HG02870 (cell line): ENCODE results near the gene PAMR1.

Experiments used
- ATAC-seq: cut with Tn5 transposase; IDR thresholded peaks from one replicate; pipeline ENCODE4 v1.9.1; 2021; ENCODE audit warnings: mild to moderate bottlenecking, moderate library complexity; ENCODE audit not compliant: unreplicated experiment

PAMR1 gene

DNA sequence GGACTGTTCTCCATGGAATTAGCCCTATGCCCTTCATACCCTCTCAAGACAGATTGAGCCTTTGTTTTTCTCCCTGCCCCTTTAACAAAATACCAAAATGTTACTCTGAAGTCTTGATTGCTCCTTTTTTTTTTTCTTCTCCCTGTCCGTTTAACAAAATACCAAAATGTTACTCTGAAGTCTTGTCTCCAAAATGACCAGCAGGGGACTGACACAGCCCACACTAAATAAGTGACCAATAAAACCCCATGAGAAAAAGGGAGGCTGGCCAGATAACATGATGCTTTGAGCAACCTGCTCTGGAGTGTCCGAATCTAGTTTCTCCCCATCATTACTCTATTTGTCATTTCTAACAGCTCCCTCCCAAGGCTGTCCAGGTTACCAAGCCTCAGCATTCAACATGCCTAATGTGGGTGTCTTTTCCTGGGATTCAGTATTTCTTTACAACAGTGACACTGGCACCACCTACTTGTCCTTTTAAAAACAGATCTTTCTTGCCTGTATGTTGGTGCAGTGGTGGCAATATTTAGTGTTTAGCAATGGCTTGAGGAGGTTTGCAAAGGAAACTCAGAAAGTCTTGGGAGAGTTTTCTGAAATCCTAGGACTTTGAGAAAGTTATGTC is 63.4 kb downstream of the PAMR1 start:
- ATAC-seq: no peak

GRCh38 chr11:35459489-35459888 is 65.9 kb downstream of the PAMR1 start:
- ATAC-seq: no peak

DNA sequence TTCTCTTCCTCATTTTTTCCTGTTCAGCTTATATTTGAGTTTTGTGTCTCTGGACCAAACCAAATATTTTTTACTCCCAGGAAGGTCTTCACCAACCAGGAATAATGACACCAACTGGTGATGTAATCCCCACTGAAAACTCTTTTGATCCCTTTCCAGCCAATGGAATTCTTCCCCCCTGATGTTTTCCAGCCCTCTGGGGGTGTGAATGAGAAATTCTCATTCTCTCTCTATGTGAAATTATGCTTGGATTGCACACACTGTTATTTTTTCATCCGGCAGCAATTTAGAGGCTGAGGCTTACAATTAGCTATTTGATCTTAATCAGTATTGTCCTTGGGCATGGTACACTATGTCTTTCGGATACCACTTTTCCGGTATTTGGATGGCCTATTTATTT is 66.6 kb downstream of the PAMR1 start:
- no peak for ATAC-seq

DNA sequence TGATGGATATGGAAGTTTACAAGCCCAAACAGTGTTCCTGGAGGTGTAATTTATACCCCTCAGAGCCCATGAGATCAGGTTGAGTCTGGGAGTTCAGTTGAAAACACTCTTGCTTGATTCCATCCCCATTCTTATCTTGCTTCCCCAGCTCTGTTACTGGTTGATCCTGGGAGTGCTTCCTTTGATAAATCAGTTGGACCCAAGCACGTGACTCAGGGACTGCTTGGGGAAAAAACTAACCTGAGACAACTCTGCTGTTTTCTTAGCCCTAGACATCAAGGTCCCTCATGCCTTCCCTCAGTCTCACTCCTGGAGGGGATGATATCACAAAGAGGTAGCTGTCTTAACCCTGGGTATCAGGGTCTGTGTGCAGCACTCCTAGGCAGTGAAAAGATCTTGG is 71.1 kb downstream of the PAMR1 start:
- no peak for ATAC-seq

GRCh38 chr11:35436581-35437250 is 88.7 kb downstream of the PAMR1 start:
- ATAC-seq: no peak

DNA sequence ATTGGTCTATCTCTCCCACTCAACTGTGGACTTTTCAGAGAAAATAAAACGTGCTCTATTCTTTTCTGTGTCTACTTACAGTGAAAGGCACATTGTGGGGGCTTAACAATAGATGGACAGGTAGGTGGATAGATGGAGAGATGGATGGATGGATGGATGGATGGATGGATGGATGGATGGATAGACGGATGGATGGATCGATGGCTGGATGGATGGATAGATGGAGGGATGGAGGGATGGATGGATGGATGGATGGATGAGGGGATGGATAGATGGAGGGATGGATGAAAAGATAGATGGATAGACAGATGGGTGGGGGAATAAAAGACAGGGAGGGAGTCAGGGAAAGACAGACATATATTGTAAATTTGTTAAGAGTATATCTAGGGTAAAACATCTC is 91.8 kb downstream of the PAMR1 start:
- ATAC-seq: no peak

GRCh38 chr11:35432464-35432863 is 93.0 kb downstream of the PAMR1 start:
- ATAC-seq: no peak

GRCh38 chr11:35427071-35427470 is 98.3 kb downstream of the PAMR1 start:
- no peak for ATAC-seq

GRCh38 chr11:35426351-35426750 is 99.1 kb downstream of the PAMR1 start:
- no peak for ATAC-seq

DNA sequence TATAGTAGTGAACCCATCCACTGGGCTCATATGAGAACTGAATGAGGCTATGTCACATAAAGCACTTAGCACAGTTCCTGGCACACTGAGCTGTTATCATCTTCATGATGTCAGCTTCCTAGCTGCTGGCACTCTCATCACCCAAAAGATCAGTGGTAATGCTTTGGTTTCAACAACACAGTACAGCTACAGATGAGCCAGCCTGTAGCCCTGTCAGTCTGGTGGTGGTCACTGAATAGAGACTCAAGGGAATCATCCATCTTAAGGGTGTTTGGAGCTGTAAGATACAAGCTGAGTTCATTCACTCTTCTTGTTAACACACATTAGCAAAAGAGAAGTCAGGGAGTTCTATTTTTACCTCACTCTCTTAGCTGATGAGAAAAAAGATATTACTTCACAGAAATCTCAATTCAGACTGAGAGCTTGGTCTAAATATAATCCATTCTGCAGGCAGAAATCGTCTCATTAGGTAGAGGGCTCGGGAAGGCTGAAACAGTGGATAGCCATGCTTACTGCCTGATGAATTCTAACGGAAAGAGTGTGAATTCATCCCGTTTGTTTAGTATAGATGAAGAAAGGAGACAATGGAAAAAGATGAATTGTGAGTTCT is 99.7 kb downstream of the PAMR1 start:
- no peak for ATAC-seq

- no peak for ATAC-seq
These were observed 101.1 kb downstream of the PAMR1 start for GRCh38 chr11:35424157-35424940.

GRCh38 chr11:35420371-35420770 is 105.0 kb downstream of the PAMR1 start:
- ATAC-seq: no peak

GRCh38 chr11:35419830-35420333 is 105.5 kb downstream of the PAMR1 start:
- no peak for ATAC-seq

DNA sequence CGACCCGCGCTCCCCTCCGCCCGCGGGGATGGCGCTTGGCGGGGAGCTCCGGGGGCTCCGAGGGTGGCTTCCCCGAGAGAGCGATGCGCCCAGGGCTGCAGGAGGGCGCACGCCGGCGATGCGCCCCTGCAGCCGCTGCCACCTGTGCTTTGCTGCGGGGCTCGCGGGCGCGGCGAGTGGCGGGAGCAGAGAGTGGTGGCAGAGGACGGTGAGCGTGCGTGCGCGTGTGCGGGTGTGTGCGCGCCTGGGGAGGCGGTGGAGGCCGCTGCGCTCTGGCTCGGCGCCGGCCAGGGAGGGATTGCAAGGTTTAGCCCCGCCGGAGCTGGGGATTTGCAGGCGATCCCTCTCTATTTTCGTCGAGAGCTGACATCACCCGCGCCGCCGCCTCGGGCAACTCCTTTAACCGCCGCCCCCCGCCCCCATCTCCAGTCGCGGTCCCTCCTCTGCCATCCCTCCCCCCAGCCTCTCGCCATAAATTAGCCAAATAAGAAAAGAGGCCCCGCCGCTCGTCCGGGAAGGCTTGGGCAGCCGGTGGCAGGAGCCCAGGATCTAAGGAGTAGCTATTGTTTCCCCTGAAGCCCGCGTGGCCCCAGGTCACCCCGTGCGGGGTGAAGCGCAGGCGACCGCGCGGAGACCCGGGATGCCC is 106.1 kb downstream of the PAMR1 start, which contains the start of gene SLC1A2:
TSS of gene SLC1A2 (minus strand) at position 375 of the 646 bp plus-strand sequence. CDS start 592 bp downstream, outside the sequence.
- ATAC-seq: no peak

GRCh38 chr11:35418282-35419183 is 106.9 kb downstream of the PAMR1 start:
- no peak for ATAC-seq

- no peak for ATAC-seq
These were observed 109.9 kb downstream of the PAMR1 start for GRCh38 chr11:35415487-35415886.

- ATAC-seq: no peak
These were observed 110.6 kb downstream of the PAMR1 start for GRCh38 chr11:35414776-35415175.

- ATAC-seq: no peak
These were observed 111.1 kb downstream of the PAMR1 start for GRCh38 chr11:35414311-35414710.

GRCh38 chr11:35413598-35413997 is 111.8 kb downstream of the PAMR1 start:
- ATAC-seq: no peak

DNA sequence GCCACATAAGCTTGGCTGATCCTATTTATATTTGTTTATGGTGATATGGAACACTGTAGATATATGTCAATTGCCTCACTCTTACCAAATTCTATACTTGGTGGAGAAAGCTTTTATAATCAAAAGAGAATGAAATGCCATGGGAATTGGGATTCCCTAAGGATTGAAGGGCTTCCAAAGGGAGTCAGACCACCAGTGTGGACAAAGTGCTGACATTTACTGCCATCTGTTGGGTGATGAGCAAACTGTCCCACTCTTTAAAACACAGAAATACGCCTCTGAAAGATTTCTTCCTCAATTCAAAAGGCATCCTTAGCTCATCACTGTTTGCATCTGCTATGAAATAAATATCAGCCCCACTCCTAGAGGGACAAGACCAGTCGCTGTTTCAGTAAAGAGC is 113.1 kb downstream of the PAMR1 start:
- ATAC-seq: no peak
